CMK (cell line): ENCODE results near the gene SMG7.
A peak's percentile ranks its signal among the peaks of the same experiment; 100 is the strongest.

ENCODE experiments used
- DNase-seq: peaks from one replicate; pipeline ENCODE4 v3.0.0-alpha.2; 2010; ENCODE audit warnings: low read depth

The SMG7 gene

GRCh38 chr1:183470961-183471742, 1.1 kb upstream of the SMG7 start:
- peak; percentile 95 for DNase-seq

DNA sequence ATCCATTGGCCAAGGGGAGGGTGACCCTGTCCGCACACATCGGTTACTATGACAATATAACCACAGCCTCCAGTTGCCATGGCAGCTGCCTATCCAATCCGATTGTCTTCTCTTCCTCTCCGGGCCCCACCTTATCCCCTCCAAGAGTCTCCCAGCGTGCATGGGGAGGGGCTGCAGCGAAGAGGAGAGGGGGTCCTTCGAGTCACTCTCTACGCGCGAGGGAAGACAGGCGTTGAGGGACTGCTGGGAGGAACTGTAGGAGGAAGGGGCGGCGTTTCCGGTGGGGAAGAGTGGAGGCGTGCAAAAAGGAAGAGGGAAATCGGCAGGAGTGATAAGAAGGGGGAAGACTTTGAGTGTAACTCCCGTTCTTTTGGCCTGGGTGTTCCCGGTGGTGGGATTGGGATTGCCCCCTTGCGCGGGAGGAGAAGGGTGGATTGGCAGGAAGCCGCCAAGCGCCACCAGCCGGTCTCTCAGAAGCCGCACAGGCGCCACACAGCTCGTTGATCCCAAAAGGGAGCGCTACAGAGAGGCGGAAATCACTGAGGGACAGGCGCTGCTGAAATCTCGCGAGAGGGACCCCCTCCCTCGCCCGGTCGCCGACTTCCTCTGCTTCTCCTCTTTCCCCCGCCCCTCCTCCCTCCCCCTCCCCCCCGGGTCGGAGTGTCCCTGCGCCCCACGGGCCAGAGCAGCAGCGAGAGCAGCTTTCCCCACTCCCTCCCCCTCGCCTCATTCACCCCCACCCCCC, 384 bp upstream of the SMG7 start:
- peak; percentile 100 for DNase-seq

DNA sequence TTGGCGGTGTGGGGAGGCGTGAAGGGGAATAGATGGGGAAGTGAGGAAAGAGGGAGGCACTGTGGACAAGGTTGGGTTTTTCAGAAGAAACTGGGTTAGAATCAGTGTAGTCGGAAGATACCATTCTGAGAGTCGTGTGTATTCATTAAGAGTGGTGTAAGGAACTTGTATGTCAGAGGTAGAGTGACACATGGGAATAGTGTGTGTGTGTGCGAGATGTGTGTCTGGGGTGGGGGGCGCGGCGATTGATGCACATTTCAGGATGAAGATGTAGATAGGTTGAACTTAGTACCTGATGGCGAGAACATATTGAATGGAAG, 878 bp downstream of the SMG7 start:
- DNase-seq = no peak

DNA sequence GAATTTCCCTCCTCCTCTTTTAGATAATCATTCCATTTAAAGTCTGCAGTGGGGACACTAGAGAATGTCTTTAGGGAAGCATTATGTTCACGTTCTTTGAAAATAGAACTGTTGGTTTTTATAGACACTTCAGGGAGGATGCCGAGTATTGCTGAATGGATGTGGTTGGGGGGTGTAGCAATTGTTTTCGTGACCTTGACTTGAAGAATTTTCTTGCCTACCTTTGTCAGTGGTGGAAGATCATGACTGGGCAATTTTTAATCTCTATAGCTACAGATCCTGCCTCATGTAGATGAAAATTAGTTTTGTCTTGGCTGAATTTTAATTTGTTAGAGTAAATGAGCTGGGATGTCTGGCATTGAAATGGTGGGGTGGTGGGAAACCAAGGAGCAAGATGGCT, 3.8 kb downstream of the SMG7 start:
- DNase-seq = no peak

DNA sequence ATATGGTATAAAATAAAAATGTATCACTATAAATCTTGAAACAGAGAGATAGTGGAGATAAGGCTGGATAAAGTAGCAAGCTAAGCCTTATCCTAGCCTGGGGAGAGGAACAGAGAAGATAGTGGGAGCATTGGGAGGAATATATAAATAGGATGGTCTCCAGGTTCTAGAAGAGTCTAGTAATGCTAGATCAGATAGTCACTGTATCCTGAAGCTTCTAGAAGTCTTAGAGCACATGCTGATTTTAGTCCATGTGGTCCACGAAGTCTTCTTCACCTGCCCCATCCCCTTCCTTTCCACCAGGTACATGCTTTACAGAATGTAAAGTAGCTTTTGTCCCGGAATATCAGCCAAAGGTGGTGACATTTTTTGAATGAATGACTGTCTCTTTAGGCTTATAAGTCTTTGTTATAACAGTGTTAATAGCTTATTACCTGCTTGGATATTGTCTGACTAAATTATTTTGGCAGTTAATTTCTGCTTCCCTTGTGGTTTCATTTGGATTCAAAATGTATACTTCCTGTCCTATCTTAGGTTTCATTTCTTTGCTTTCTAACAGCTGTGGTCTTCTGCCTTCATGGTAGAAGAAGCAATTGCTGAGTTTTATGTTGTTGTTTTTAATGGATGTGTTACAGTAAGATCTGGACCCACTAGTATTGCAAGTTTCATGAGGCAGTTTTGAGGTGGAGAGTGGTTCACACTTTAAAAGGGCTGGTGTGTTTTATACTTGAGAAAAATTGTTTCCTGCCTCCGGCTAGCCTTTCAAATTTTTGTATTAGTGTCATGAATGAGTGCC, 5.9 kb downstream of the SMG7 start:
- no peak for DNase-seq

DNA sequence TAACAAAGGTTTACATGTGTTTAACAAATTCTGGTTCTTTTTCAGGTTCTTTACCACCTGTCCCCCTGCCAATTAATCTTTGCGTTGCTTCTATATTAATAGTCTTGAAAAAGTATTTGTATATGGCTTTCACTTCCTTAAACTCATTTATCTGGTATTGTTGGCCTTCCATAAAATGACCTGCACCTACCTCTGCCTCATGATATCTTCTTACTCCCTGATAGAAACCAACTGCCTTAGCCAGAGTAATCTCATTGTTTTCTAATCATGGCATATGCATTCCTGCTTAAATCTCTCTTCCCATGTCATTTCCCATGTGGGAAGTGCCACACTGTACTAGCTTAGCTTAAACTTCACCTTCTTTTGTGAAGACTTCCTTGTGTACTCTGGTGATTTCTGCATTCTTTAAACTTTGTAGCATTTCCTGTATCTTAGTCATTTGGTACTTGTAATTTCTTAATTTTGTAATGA, 8.7 kb downstream of the SMG7 start:
- DNase-seq = no peak

DNA sequence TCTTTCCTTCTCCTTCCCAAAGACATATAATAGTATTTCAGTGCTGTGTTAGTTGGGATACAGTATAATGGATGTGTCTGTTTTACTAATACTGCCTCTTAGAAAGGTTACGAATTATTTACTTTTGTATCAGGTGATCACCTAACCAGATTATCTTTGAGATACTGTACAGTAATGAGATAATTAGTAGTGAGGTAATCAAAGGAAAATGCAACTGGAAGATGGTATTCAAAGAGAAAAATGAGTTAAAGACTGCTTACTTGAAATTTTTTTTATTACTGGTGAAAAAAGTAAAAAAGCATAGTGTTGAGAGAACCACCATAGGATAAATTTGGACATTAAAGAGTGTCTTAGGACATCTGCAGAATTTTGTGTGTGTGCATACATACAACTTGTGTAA, 10.9 kb downstream of the SMG7 start:
- DNase-seq = no peak

- DNase-seq = no peak
These were observed 12.0 kb downstream of the SMG7 start for GRCh38 chr1:183484254-183484653.

- no peak for DNase-seq
These were observed 12.6 kb downstream of the SMG7 start for GRCh38 chr1:183484851-183485250.

- no peak for DNase-seq
These were observed 15.6 kb downstream of the SMG7 start for GRCh38 chr1:183487674-183488442.

DNA sequence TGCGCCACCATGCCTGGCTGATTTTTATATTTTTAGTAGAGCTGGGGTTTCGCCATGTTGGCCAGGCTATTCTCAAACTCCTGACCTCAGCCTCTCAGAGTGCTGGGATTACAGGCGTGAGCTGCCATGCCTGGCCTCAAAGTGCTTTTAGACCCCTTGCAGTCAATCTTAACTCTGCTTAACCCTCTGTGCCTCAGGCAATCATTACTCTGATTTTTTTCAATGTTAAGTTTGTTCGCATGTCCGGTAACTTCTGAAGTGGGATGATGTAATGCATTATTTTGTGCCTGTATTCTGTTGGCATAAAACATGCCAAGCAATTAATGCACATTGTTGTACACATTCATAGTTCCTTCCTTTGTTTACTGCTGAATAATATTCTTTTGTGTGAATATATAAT, 18.6 kb downstream of the SMG7 start:
- no peak for DNase-seq

DNA sequence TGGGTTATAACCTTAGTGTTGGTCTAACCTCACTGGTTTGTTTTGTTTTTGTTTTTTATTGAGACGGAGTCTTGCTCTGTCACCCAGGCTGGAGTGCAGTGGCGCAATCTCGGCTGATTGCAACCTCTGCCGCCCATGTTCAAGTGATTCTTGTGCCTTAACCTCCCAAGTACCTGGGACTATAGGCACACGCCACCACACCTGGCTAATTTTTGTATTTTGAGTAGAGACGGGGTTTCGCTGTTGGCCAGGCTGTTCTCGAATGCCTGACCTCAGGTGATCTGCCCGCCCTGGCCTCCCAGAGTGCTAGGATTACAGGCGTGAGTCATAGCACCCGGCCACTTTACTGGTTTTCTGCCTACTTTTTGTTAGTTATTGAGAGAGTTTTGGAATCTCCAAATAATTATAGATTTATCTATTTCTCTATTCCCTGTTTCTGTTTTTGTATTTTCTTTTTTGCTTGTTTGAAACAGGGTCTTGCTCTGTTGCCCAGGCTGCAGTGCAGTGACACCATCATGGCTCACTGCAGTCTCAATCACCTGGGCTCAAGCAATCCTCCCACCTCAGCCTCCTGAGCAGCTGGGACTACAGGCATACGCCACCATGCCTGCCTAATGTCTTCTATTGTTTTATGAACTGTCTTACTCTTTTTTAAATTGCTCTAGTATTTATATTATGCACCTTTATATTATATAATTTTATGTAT, 21.4 kb downstream of the SMG7 start:
- DNase-seq = no peak

- no peak for DNase-seq
These were observed 23.1 kb downstream of the SMG7 start for GRCh38 chr1:183495420-183495819.

DNA sequence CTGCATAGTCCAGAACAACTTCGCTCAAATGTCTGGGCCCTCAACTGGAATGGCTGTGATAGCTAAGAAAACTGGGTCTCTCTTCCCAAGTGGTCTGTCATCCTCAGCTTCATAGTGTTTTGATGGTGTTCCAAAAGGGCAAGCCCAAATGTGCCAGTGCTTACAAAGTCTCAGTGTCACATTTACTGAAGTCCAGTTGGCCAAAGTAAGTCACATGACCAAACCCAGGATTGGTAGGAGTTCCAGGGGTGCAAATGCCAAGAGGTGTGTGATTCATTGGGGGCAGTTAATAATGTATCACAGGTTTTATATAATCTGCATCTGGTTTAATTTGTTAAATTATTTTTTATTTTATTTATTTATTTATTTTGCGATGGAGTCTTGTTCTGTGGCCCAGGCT, 24.9 kb downstream of the SMG7 start:
- no peak for DNase-seq

DNA sequence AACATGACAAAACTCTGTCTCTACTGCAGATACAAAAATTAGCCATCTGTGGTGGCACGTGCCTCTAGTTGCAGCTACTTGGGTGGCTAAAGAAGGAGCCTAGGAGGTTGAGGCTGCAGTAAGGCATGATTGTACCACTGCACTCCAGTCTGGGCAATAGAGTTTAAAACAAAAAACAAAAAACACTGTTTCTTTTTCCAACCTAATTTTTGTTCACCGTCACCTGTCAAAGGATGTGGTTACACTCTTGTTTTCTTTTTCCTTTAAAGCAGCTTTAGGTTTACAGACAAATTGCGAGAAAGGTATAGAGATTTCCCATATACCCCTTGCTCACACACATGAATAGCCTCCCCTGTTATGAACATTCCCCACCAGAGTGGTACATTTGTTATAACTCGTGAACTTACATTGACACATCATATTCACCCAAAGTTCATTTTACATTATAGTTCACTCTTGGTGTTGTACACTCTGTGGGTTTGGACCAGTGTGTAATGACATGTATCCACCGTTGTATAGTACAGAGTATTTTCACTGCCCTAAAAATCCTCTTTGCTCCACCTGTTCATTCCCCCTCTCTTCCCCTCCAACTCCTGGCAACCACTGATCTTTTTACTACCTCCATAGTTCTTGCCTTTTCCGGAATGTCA, 26.2 kb downstream of the SMG7 start:
- DNase-seq = no peak

- DNase-seq = no peak
These were observed 33.3 kb downstream of the SMG7 start for GRCh38 chr1:183505454-183506089.

- DNase-seq = no peak
These were observed 34.3 kb downstream of the SMG7 start for GRCh38 chr1:183506561-183506960.

DNA sequence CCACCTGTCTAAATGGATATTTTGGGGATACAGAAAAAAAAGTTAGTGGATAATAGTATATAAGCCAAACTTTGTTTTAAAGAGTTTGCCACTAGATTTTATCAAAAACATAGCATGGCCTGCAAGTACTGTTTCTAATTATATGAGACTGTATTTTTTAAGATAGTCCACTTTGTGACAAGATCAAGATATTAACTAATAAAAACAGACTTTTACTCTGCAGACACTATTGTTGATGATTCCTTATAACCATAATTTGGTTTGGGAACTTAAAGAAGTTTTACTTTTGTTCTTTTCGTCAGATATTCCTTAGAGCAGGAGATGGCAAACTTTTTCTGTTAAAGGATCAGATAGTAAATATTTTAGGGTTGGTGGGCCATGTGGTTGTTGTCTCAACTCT, 36.4 kb downstream of the SMG7 start:
- DNase-seq = no peak

DNA sequence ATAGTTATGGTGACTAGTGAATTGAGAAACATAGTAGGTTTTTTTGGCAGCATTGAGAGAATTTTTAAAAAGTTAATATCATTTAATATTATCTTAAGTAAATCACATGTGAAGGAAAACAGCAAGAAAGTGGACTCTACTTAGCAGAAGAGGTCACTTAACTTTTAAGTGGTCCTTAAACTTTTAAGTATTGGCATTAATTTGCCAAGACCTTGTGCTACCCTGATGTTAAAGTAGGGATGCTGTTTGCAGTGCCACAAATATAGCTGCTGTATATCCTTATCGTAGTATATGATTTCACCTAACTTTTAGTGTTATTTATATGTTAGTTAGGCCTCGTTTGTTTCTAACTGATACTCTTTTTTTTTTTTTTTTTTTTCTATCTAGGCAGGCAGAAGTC, 40.2 kb downstream of the SMG7 start:
- DNase-seq = no peak

DNA sequence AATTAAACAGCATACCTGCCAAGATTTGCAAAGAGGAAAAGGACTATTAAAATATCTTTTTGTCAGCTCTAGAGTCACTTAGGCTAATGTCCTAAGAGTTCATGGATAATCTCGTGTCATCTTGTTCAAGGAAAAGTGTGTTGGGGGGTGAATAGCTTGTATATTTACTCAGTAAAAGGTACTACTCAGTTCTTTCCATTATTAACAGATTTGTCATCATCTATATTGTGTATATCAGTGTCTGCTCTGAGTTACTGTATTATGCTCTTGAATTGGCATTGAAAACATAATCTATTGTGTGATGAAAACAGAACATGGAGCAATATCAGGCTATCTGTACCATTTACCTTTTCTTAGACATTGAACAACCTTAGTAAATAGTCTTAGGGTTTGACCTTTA, 41.9 kb downstream of the SMG7 start:
- no peak for DNase-seq
